H1 (cell line): ENCODE data around the gene SP9. TPM values are rescaled to one million over a fixed set of nuclear protein-coding genes. Genes with fewer than 3 reads are reported as not detected.

Experiments
- CTCF ChIA-PET: fragments of 300-600 bp; sonication (Branson Sonifier 250); formaldehyde crosslinking; loops from one replicate; lab custom pipeline; 2021; ENCODE audit not compliant: partially characterized antibody; lab: Charles Lee
- POLR2A ChIA-PET: fragments of 300-600 bp; sonication (Branson Sonifier 250); formaldehyde crosslinking; loops from one replicate; lab custom pipeline; 2021; ENCODE audit warnings: inconsistent platforms; ENCODE audit not compliant: partially characterized antibody; lab: Charles Lee
- DNase-seq, 2 experiments: peaks; one replicate each; pipeline versions ENCODE4 v3.0.0 to v3.0.0-alpha.2; 2010 to 2022; ENCODE audit warnings: low spot score in 2 of 2, low read depth in 1 of 2, mixed read lengths in 1 of 2
- FAIRE-seq: peaks from 2 replicates; lab custom pipeline; 2011; peaks lifted over from hg19 to GRCh38; lab: Jason Lieb, UNC
- H2AFZ ChIP-seq: 2 replicates; pipeline ENCODE4 v1.8.1; 2012; ENCODE audit warnings: low read length, inconsistent platforms
- H2AK5ac ChIP-seq: 2 replicates; pipeline ENCODE4 v1.6.1; 2013; ENCODE audit warnings: low read depth, low read length
- H2BK120ac ChIP-seq: replicated peaks from 2 replicates; pipeline ENCODE3; 2013; ENCODE audit warnings: low read depth, low read length, inconsistent platforms
- H2BK12ac ChIP-seq: 2 replicates; pipeline ENCODE4 v1.6.1; 2013; ENCODE audit warnings: low read depth, low read length
- H2BK15ac ChIP-seq: 2 replicates; pipeline ENCODE4 v1.6.1; 2013; ENCODE audit warnings: low read length
- H2BK20ac ChIP-seq: 2 replicates; pipeline ENCODE4 v1.6.1; 2013; ENCODE audit warnings: low read length
- H2BK5ac ChIP-seq: 2 replicates; pipeline ENCODE4 v1.6.1; 2013; ENCODE audit warnings: low read depth, low read length
- H3K14ac ChIP-seq: 2 replicates; pipeline ENCODE4 v1.6.1; 2013; ENCODE audit warnings: inconsistent platforms; ENCODE audit not compliant: insufficient read length
- H3K18ac ChIP-seq: 2 replicates; pipeline ENCODE4 v1.6.1; 2013; ENCODE audit warnings: low read length; ENCODE audit errors: extremely low read depth
- H3K23ac ChIP-seq: 2 replicates; pipeline ENCODE4 v1.6.1; 2013; ENCODE audit warnings: inconsistent platforms; ENCODE audit not compliant: insufficient read length
- H3K23me2 ChIP-seq: 2 replicates; pipeline ENCODE4 v1.6.1; 2013; ENCODE audit warnings: low read depth, low read length
- H3K27ac ChIP-seq: 2 replicates; pipeline ENCODE4 v1.6.1; 2011; ENCODE audit warnings: low read depth, low read length, inconsistent platforms
- H3K27me3 ChIP-seq, 4 experiments: replicated peaks in 1 of 4; 1 replicate in 1 of 4; 2 replicates in 3 of 4; pipeline versions ENCODE4 v1.6.1 to v1.8.1; 2011 to 2013; ENCODE audit warnings: low read length in 3 of 4, mild to moderate bottlenecking in 3 of 4, inconsistent platforms in 2 of 4, mixed read lengths in 2 of 4, moderate library complexity in 1 of 4; ENCODE audit not compliant: control insufficient read depth in 3 of 4, insufficient read depth in 3 of 4; ENCODE audit errors: extremely low read depth in 1 of 4
- H3K36me3 ChIP-seq, 4 experiments: 2 replicates each; pipeline versions ENCODE4 v1.6.1 to v1.8.1; 2011 to 2013; ENCODE audit warnings: mild to moderate bottlenecking in 4 of 4, low read length in 3 of 4, moderate library complexity in 2 of 4, control low read depth in 1 of 4, inconsistent platforms in 1 of 4; ENCODE audit not compliant: insufficient read depth in 4 of 4, control insufficient read depth in 2 of 4
- H3K4ac ChIP-seq: replicated peaks from 2 replicates; pipeline ENCODE3; 2013; ENCODE audit warnings: low read length, low read depth, mixed read lengths, inconsistent platforms; ENCODE audit not compliant: insufficient read length
- H3K4me1 ChIP-seq, 4 experiments: replicated peaks in 1 of 4; 1 replicate in 1 of 4; 2 replicates in 3 of 4; pipeline versions ENCODE4 v1.6.1 to v1.8.1; 2011 to 2013; ENCODE audit warnings: low read length in 3 of 4, inconsistent platforms in 2 of 4, mixed read lengths in 1 of 4; ENCODE audit not compliant: insufficient read depth in 4 of 4, control insufficient read depth in 3 of 4
- H3K4me2 ChIP-seq, 2 experiments: 2 replicates each; pipeline versions ENCODE4 v1.6.1 to v1.8.1; 2011 to 2013; ENCODE audit warnings: low read depth in 2 of 2, low read length in 2 of 2, control low read depth in 1 of 2, inconsistent platforms in 1 of 2, mild to moderate bottlenecking in 1 of 2; ENCODE audit not compliant: insufficient read depth in 1 of 2
- H3K4me3 ChIP-seq, 4 experiments: fragments of 200-600, 300-600 bp in 1 of 4; sonication (generic), shearing (Covaris generic), sonication (Bioruptor Twin) in 1 of 4; 2 replicates each; pipeline versions ENCODE4 v1.5.1 to v1.8.1; 2011 to 2016; ENCODE audit warnings: low read length in 4 of 4, low read depth in 3 of 4, control low read depth in 2 of 4, inconsistent platforms in 2 of 4, mild to moderate bottlenecking in 2 of 4, mixed read lengths in 1 of 4, moderate library complexity in 1 of 4; ENCODE audit not compliant: insufficient read depth in 2 of 4; ENCODE audit errors: extremely low read depth in 1 of 4
- H3K56ac ChIP-seq: replicated peaks from 2 replicates; pipeline ENCODE3; 2013; ENCODE audit warnings: low read depth, mild to moderate bottlenecking, mixed read lengths, low read length, inconsistent platforms; ENCODE audit not compliant: insufficient read length
- H3K79me1 ChIP-seq: 2 replicates; pipeline ENCODE4 v1.6.1; 2013; ENCODE audit warnings: low read depth, low read length, control low read depth
- H3K79me2 ChIP-seq, 2 experiments: 2 replicates each; pipeline versions ENCODE4 v1.6.1 to v1.8.1; 2012 to 2013; ENCODE audit warnings: low read length in 2 of 2, mild to moderate bottlenecking in 2 of 2, inconsistent platforms in 1 of 2; ENCODE audit not compliant: insufficient read depth in 2 of 2, control insufficient read depth in 1 of 2
- H3K9ac ChIP-seq, 4 experiments: replicated peaks in 1 of 4; 1 replicate in 1 of 4; 2 replicates in 3 of 4; pipeline versions ENCODE4 v1.6.1 to v1.8.1; 2011 to 2013; ENCODE audit warnings: low read depth in 3 of 4, low read length in 3 of 4, control low read depth in 2 of 4, mild to moderate bottlenecking in 2 of 4, moderate library complexity in 2 of 4, inconsistent platforms in 1 of 4; ENCODE audit errors: extremely low read depth in 1 of 4
- H3K9me3 ChIP-seq, 2 experiments: 2 replicates each; pipeline versions ENCODE4 v1.6.1 to v1.8.1; 2012 to 2013; ENCODE audit warnings: mild to moderate bottlenecking in 2 of 2, moderate library complexity in 2 of 2, control low read depth in 1 of 2, inconsistent platforms in 1 of 2, low read depth in 1 of 2, low read length in 1 of 2, mixed read lengths in 1 of 2; ENCODE audit not compliant: insufficient read depth in 2 of 2
- H4K20me1 ChIP-seq, 2 experiments: replicated peaks in 1 of 2; 2 replicates each; pipeline versions ENCODE3 to v1.8.1; 2011 to 2013; ENCODE audit warnings: inconsistent platforms in 2 of 2, low read length in 2 of 2, mild to moderate bottlenecking in 1 of 2; ENCODE audit not compliant: insufficient read depth in 2 of 2, control insufficient read depth in 1 of 2
- H4K5ac ChIP-seq: 2 replicates; pipeline ENCODE4 v1.6.1; 2013; ENCODE audit warnings: low read length, low read depth, mixed read lengths, inconsistent platforms; ENCODE audit not compliant: insufficient read length
- H4K8ac ChIP-seq: 2 replicates; pipeline ENCODE4 v1.8.0; 2013; ENCODE audit warnings: mild to moderate bottlenecking, moderate library complexity, low read length, inconsistent platforms; ENCODE audit not compliant: insufficient read depth; ENCODE audit errors: extremely low read depth
- H4K91ac ChIP-seq: replicated peaks from 2 replicates; pipeline ENCODE3; 2013; ENCODE audit warnings: low read length, mixed read lengths, inconsistent platforms; ENCODE audit not compliant: insufficient read length
- CHD2 ChIP-seq: IDR thresholded peaks from 2 replicates; pipeline ENCODE4 v1.6.1; 2012; ENCODE audit warnings: low read length, improper control_type of control experiment
- EP300 ChIP-seq, 2 experiments: IDR thresholded peaks; 1 replicate in 1 of 2; 2 replicates in 1 of 2; pipeline ENCODE4 v1.6.1; 2011 to 2012; ENCODE audit warnings: low read depth in 2 of 2, low read length in 2 of 2, mild to moderate bottlenecking in 2 of 2, borderline replicate concordance in 1 of 2, inconsistent platforms in 1 of 2, moderate library complexity in 1 of 2
- EZH2 ChIP-seq: fragments of 200-600 bp; sonication (generic); IDR thresholded peaks from 2 replicates; pipeline ENCODE4 v1.7.1; 2012; ENCODE audit warnings: low read depth, mild to moderate bottlenecking, moderate library complexity, low read length, inconsistent platforms; ENCODE audit not compliant: severe bottlenecking
- JUN ChIP-seq: IDR thresholded peaks from 2 replicates; pipeline ENCODE4 v1.6.1; 2011; ENCODE audit warnings: low read depth, mild to moderate bottlenecking, improper control_type of control experiment, low read length
- POU5F1 ChIP-seq: IDR thresholded peaks from 2 replicates; pipeline ENCODE4 v1.6.1; 2011; ENCODE audit warnings: low read depth, mild to moderate bottlenecking, low read length, moderate library complexity
- RBBP5 ChIP-seq: IDR thresholded peaks from 2 replicates; pipeline ENCODE4 v1.7.1; 2012; ENCODE audit warnings: low read depth, mild to moderate bottlenecking, inconsistent platforms, low read length, moderate library complexity, borderline replicate concordance
- RNF2 ChIP-seq: fragments of 200-900, 300-1000 bp; sonication (generic); IDR thresholded peaks from 2 replicates; pipeline ENCODE4 v1.7.1; 2016; ENCODE audit warnings: borderline replicate concordance, low read depth, mild to moderate bottlenecking, antibody characterized with exemption, low read length; ENCODE audit not compliant: poor library complexity, severe bottlenecking; ENCODE audit errors: missing control alignments
- SIX5 ChIP-seq: IDR thresholded peaks from 2 replicates; pipeline ENCODE4 v1.6.1; 2011; ENCODE audit warnings: mild to moderate bottlenecking, low read depth, low read length
- TBP ChIP-seq: IDR thresholded peaks from 2 replicates; pipeline ENCODE4 v1.6.1; 2011; ENCODE audit warnings: low read depth, low read length, improper control_type of control experiment
- TCF12 ChIP-seq: IDR thresholded peaks from 2 replicates; pipeline ENCODE4 v1.6.1; 2011; ENCODE audit warnings: low read depth, mild to moderate bottlenecking, low read length
- TEAD4 ChIP-seq: IDR thresholded peaks from 2 replicates; pipeline ENCODE4 v1.6.1; 2012; ENCODE audit warnings: low read depth, low read length, inconsistent platforms, mixed read lengths
- WGBS, 2 experiments: shearing (Covaris generic) in 1 of 2; methylation state at CpG; one replicate each; pipeline versions ENCODE4 v1.1.6 to v1.1.7; 2013 to 2015; ENCODE audit warnings: low lambda C conversion rate in 2 of 2, mixed read lengths in 2 of 2, inconsistent platforms in 1 of 2, low coverage in 1 of 2, missing lambda C conversion rate in 1 of 2; ENCODE audit not compliant: insufficient replicate concordance in 2 of 2, insufficient coverage in 1 of 2, insufficient read length in 1 of 2; ENCODE audit errors: extremely low coverage in 1 of 2, missing lambda C conversion rate in 1 of 2; 5-methylcytosine and 5-hydroxymethylcytosine counted together
- polyA plus RNA-seq, 7 experiments: library from polyadenylated mRNA; depleted of rRNA in 3 of 7; stranded (reverse) in 5 of 7; unstranded in 2 of 7; fragments of >200 nt in 5 of 7; fragments of 200-250 nt in 2 of 7; gene quantifications; 1 replicate in 5 of 7; 2 replicates in 1 of 7; 4 replicates in 1 of 7; pipeline versions ENCODE4 v1.2.1 to v1.2.3, GENCODE V29; 2011 to 2013; ENCODE audit warnings: missing spikeins in 2 of 7, mixed read lengths in 2 of 7
- total RNA-seq: library from RNA; stranded (reverse); fragmentation: NEBNext Ultra II Directional; extraction: Animal tissue kit (Norgen Biotek cat#: 25700); gene quantifications from 2 replicates; pipeline ENCODE4 v1.2.1, GENCODE V29; 2021

SP9 gene
- total and polyA plus RNA-seq, 2 of the 8 experiments (the other 6 are each of a cell fraction or from before 2014, with no cell fraction given) = 0.03 to 0.11 TPM

DNA sequence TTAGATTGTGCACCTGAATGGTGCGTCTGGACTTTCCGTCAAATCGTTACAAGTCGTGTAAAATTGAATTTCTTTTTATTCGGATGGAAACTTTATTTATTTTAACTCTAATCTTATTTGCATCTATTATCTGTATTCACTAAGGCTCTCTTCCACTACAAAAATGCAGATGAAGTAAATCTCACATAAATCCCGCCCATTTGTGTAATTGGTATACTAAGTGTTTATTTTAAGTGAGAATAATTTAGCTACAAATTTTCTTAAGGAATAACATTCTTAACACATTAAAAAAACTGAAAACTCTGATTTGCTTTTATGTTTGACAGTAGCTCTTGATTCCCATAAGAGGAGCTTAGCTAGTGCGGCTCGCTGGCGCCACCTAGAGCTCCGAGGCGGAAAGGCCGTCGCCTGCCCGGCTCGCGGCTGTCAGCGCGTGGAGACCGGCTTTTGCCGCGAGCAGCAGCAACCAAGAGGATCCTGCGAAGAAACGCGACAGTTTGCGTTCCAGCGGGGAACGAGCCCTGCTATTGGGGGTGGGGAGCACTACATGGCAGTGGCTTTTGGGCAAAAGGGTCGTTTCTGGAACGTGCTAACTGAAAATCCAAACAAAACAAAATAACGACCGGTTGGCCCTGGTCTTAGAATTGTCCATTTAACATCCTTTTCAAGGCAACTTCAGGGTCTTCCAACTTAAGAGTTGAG, 6.7 kb downstream of the SP9 start:
- no peaks in the 10 kb centered on the region for H3K79me1 ChIP-seq
- H3K9me3 ChIP-seq = no peaks in the 10 kb centered on the region
- no peak overlapping the region for H4K91ac ChIP-seq
- POLR2A ChIA-PET = interaction anchor here (1.2 to 2.5 kb wide), 3 partner anchors 11 to 287 kb away, joined by 3 to 7 read pairs (median 4); no protein-coding TSS in a partner anchor
- peak overlapping the region in 3 of 4 experiments; percentile 20 to 63 (median 35); a peak in 6 of 8 replicates for H3K4me3 ChIP-seq
- no peak overlapping the region for H2BK5ac ChIP-seq
- peaks cover 40 to 92% (median 73%) of the 10 kb centered on the region in 4 experiments for H3K27me3 ChIP-seq
- no peak overlapping the region for H3K27ac ChIP-seq
- H3K23ac ChIP-seq = no peak overlapping the region
- H3K4me2 ChIP-seq = peak overlapping the region; percentile 76 to 80
- FAIRE-seq = no peak
- H2AK5ac ChIP-seq = no peak overlapping the region
- H3K18ac ChIP-seq = no peak overlapping the region
- WGBS, 2 experiments = 1% methylated on average over 31 of the region's 31 CpGs; no CpG with 5 or more reads in 1 of the 2 experiments
- H3K14ac ChIP-seq = no peak overlapping the region
- H3K56ac ChIP-seq = no peak overlapping the region
- H4K8ac ChIP-seq = peak overlapping the region; percentile 78; the same call in 1 of the 2 replicates
- peaks cover 20% of the 10 kb centered on the region; the same call in 1 of the 2 replicates for H3K23me2 ChIP-seq
- no peaks in the 10 kb centered on the region for H3K79me2 ChIP-seq
- CTCF ChIA-PET = interaction anchor here (0.7 to 2.8 kb wide), 35 partner anchors 8 to 939 kb away, joined by 3 to 25 read pairs (median 4); no protein-coding TSS in a partner anchor
- no peak overlapping the region for H4K5ac ChIP-seq
- no peak overlapping the region for H2AFZ ChIP-seq
- H2BK120ac ChIP-seq = no peak overlapping the region
- peaks cover 2% of the 10 kb centered on the region in 2 experiments for H4K20me1 ChIP-seq
- no peak overlapping the region for H3K4ac ChIP-seq
- no peak overlapping the region for H3K9ac ChIP-seq
- no peak overlapping the region for H2BK15ac ChIP-seq
- H2BK20ac ChIP-seq = no peak overlapping the region
- no peak overlapping the region; the same call in 1 of the 2 replicates for H2BK12ac ChIP-seq
- peak in 1 of 2 experiments; percentile 97 for DNase-seq
- H3K36me3 ChIP-seq = peaks cover 0 to 6% (median 0%) of the 10 kb centered on the region in 4 experiments; a peak in 1 of 8 replicates
- peaks cover 6 to 18% (median 12%) of the 10 kb centered on the region in 4 experiments; a peak in 6 of 7 replicates for H3K4me1 ChIP-seq
- TF ChIP-seq SIX5 = no peak
- TF ChIP-seq EZH2 = no peak
- TF ChIP-seq POU5F1 = no peak
- no peak for TF ChIP-seq JUN
- no peak for TF ChIP-seq TCF12
- TF ChIP-seq RBBP5 = no peak
- no peak for TF ChIP-seq RNF2
- TF ChIP-seq TEAD4 = peak; percentile 14; the same call in 1 of the 2 replicates
- TF ChIP-seq TBP = no peak
- no peak for TF ChIP-seq CHD2
- TF ChIP-seq EP300 (IDR thresholded peaks at IDR 0.05; ENCODE audit: borderline replicate concordance in 1 of 2, low read depth in 2 of 2, low read length in 2 of 2) = no peak
